NCI-H2171 (cell line): Measurements from ENCODE around the gene SNW1.
"Not testable (repeated sequence)": the region's sequence is repeated elsewhere in the genome, so short reads cannot be mapped to it uniquely, and the experiment has no call there.

Source experiments
- DNase-seq: peaks from one replicate; lab custom pipeline; 2025; lab: John Stamatoyannopoulos, UW

SNW1 gene

DNA sequence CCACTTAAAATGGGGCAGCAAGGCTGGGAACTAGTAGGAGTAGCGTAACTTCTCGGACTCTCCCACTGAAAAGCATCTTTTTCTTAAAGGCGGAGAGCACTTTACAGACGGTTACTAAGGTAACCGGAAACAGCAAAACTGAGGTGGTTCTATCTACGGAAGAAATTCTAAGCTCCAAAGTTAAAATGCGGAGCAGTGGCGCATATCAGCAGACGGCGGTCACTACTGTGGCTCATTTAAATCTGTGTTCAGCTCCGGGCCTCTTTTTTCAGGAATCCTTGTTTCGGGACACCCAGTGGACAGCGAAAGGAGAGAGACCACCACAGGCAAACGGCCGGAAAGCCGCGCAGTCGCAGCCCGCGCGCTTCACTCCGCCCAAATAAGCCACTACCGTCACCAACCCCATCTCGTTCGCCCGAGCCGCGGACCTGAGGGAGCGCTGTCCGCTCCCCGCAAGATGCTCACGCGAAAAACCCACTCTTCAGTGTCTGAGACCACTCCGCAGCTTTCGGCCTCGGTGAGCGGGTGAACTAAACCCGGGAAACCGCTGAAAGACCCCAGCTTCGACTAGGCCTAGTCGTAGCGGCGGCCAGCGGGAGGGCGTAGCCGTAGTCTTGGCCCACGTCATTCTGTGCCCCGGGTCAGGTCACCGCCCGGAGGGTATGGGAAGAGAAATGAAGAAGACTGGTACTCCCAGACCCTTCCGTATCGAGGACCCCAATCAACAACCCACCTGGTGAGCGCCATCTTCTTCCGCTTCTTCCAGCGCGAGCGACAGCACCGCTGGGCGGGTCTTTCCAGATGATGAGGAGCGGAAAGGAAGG is at the start of gene SNW1:
Gene SNW1, minus strand, starts transcription at position 776 of the 824 bp plus-strand sequence. Its CDS starts 29 bp downstream, at position 747.
- DNase-seq, result peak; percentile 95

DNA sequence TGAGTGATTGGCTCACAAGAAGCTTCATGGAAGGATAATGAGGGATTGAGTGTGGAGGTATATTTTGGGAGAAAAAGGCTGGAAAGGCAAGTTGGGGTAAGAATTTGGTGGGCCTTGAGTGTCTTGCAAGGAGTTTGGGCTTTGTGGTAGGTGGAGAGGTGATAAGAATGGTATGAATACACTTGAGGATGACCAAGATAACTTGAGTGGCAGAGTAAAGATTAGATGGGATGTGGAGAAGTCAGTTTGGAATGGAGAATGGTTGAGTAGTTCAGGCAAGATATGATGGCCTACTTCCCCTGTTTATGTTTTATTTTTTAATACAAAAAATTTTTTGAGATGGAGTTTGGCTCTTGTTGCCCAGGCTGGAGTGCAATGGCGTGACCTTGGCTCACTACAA is 48.1 kb upstream of the SNW1 start:
- DNase-seq, result no peak

DNA sequence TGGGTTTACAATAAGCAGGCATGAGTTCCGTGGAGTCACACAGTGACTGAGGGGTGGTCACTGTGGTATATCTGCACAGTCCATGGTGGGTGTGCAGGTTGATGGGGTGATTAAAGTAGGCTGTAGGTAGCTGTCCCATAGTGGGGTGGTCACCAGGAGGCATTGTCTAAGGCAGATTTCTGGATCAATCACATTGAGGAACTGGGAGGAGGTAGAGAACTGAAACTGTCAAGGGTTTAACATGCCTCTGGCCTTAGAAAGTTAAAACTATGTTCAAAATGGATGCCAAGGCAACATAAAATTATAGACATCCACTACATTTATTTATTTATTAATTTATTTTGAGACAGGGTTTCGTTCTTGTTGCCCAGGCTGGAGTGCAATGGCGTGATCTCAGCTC is 47.3 kb upstream of the SNW1 start:
- DNase-seq, result no peak

DNA sequence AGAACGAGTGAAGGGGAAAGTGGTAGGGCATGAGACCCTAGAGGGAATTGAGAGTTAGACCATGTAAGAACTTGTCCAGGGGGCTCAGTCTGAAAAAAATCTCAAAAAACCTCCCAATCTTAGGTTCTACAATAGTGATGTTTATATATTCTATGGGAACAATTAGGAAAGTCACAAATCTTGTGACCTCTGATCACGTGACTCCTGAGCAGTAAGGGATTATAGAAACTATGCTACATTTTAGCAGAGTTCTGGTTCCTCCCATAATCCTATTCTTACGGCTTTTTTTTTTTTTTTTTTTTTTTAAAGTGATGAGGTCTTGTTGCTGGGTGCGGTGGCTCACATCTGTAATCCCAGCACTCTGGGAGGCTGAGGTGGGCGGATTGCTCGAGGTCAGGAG is 44.8 kb upstream of the SNW1 start:
- no peak for DNase-seq

DNA sequence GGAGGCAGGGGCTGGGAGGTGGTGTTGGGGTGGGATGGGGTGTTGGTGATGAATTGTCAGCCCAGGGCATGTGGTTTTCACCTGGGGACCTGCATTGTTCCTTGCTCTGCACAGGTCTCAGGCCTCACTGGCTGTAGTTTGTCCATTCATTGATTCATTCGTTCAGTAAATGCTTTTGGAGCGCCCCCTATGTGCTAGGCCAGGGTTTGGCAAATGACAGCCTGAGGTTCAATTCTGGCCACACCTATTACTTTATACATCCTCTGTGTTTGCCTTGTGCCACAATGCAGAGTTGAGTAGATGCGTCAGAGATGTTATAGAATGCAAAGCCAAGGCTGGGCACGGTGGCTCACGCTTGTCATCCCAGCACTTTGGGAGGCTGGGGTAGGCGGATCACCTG is 43.6 kb upstream of the SNW1 start:
- DNase-seq, result no peak

DNA sequence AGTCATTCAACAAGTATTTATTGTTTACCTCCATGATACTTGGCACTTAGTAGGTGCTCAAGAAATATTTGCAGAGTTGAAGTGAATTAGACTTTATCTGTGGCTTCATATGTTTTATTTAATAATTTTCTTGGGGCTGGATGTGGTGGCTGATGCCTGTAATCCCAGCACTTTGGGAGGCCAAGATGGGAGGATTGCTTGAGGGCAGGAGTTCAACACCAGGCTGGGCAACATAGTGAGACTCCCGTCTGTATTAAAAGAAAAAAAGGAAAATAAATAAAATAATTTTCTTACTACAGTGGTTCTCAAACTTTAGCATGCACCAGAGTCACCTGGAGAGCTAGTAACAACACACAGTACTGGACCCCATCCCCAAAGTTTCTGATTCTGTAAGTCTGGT is 39.9 kb upstream of the SNW1 start:
- no peak for DNase-seq

DNA sequence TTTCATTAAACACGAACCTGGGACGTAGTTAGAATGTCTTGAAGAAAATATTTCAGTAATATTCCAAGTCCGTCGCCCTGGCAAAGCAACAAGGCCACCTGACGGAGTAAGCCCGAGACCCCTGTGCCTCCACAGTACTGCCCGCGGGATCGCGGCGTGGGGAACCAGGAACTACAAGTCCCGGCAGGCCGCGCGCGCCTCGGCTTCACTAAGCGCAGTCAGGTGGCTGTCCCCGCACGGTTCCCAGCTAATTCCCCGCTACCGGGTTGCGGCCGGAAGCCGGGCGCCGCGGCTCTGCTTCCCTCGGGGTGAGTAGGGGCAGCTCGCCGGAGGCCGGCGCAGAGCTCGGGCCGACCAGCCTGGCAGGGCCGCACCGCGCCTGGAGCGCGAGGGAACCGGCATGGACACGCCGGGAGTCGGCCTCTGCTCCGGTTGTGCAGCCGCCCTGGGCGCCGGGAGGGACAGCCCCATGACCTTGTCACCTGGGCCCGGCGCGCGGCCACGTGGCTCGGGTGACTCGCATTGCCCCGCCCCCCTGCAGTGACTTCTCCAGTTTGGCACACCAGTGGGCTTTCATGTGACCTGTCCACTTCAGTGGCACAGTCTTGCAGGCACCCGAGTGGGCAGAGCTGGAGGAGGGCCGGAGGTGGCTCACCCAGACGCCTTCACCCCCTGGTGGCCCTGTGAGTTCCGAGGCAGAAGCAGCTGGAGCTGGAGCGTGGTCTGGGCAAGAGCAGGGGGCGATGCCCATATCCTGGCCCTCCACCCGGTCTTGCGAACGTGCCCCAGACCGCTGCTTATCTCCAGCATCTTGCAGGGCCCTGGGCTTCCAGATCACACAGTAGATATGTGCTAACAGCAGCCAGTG is 39.1 kb upstream of the SNW1 start, which contains the start of gene ADCK1:
Gene ADCK1, plus strand, starts transcription at position 247 of the 868 bp plus-strand sequence. CDS start 18,870 bp downstream, outside the sequence.
- peak; percentile 92 for DNase-seq

DNA sequence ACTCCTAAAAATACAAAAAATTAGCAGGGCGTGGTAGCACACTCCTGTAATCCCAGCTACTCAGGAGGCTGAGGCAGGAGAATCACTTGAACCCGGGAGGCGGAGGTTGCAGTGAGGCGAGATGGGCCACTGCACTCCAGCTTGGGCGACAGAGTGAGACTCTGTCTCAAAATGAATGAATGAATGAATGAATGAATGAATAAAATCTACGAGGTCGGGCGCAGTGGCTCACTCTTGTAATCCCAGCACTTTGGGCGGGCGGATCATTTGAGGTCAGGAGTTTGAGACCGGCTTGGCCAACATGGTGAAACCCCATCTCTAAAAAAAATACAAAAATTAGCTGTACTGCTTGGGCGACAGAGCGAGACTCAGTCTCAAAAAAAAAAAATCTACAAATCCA is 38.5 kb upstream of the SNW1 start:
- DNase-seq, result not testable (repeated sequence)

DNA sequence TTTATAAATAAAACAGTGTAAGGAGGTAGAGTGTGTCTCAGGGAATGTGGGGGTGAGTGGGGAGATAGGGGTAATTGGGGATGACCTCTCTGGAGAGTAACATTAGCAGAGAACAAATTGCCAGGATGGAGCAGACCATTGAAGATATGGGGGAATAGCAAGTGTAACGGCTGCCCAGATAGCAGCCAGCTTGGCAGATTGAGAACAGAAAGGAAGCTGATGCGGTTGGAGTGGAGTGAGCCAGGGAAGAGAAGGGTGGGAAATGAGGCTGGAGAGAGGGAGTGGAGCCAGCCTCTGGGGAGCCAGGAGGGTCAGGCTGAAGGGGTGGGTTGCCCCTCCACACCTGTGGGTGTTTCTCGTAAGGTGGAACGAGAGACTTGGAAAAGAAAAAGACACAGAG is 33.4 kb upstream of the SNW1 start:
- no peak for DNase-seq

DNA sequence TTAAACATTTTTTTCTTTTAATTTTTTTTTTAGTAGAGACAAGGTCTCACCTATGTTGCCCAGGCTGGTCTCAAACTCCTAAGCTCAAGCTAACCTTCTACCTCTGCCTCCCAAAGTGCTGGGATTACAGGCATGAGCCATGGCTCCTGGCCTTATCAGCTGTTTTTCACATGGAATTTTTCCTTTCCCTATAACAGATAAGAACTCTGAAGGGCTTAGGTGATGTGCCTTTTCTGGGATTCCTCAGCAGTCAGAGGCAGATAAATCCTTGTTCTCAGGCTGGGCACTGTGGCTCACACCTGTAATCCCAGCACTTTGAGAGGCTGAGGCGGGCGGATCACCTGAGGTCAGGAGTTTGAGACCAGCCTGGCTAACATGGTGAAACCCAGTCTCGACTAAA is 32.3 kb upstream of the SNW1 start:
- not testable (repeated sequence) for DNase-seq

DNA sequence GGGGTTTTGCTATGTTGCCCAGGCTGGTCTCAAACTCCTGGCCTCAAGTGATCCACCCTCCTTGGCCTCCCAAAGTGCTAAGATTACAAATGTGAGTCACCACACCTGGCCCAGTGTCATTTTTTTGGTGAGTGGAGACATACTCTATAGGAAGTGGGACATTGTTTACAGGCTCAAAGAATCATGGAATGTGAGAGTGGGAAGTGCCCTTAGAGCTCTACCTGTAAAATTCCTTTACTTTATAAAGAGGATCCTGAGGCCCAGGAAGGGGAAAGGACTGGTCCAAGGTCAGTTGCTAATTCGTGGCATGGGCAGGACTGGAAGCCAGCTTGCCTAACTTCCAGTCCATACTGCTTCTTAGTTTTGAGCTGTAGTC is 30.3 kb upstream of the SNW1 start:
- DNase-seq, result no peak

DNA sequence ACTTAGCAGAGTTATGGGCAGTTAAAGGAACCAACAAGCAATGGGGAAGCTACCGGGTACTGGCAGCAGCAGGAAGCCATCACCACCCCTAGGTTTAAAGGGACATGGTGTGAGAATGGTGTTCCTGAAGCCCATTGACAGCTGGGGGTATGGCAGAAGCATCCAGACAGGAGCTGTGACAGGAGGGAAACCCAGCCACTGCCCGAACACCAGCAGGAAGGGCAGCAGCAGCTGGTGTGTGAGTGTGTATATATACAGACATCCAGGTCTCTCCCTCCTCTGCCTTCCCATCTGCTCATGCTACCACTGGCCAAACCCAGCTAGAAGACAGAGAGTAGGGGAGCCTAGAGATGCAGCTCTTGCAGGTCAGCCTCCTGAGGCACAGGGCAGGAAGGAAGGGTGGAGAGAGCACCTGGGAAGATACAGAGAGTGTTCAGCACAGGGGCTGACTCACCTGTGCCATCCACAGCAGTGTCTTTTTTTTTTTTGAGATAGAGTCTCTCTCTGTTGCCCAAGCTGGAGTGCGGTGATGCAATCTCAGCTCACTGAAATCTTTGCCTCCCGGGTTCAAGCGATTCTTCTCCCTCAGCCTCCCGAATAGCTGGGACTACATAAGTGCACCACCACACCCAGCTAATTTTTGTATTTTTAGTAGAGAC is 29.7 kb upstream of the SNW1 start:
- peak; percentile 72 for DNase-seq

DNA sequence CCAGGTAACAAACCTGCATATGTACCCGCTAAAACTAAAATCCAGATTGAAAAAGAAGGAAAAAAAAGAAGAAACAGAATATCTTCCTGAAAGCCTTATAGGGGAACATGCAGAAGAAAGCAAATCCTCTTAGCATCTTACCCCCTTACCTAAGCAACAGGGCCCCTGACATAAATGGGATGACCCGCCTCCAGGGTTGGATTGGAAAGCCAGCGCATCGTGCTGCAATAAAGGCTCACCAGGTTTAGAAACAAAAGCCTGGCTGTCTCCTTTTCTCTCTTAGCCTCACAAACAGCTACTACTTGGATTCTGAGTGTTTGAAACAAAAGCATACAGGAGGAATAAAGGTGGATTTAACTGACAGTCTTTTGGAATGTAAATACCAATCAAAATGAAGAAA is 25.2 kb upstream of the SNW1 start:
- DNase-seq, result no peak

DNA sequence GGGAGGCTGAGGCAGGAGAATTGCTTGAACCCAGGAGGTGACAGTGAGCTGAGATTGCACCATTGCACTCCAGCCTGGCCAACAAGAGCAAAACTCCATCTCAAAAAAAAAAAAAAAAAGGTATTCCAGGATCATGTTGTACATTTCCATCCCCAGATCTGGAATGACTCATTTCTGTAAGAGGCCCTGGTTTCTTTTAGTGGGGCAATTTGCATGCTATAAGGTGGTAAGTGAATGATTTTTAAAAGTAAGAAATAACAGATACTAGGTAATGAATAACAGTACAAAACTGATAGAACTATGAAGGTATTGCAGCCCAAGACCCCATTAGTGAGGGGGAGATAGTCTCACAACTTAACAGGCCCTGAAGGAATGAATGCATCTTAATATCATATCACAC is 21.2 kb upstream of the SNW1 start:
- no peak for DNase-seq

DNA sequence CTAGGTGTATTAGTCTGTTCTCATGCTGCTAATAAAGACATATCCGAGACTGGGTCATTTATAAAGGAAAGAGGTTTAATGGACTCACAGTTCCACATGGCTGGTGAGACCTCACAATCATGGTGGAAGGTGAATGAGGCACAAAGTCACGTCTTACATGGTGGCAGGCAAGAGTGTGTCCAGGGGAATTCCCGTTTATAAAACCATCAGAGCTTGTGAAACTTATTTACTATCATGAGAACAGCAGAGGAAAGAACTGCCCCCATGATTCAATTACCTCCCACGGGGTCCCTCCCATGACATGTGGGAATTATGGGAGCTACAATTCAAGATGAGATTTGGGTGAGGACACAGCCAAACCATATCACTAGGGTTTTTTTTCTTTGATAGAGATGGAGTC is 13.0 kb upstream of the SNW1 start:
- not testable (repeated sequence) for DNase-seq

DNA sequence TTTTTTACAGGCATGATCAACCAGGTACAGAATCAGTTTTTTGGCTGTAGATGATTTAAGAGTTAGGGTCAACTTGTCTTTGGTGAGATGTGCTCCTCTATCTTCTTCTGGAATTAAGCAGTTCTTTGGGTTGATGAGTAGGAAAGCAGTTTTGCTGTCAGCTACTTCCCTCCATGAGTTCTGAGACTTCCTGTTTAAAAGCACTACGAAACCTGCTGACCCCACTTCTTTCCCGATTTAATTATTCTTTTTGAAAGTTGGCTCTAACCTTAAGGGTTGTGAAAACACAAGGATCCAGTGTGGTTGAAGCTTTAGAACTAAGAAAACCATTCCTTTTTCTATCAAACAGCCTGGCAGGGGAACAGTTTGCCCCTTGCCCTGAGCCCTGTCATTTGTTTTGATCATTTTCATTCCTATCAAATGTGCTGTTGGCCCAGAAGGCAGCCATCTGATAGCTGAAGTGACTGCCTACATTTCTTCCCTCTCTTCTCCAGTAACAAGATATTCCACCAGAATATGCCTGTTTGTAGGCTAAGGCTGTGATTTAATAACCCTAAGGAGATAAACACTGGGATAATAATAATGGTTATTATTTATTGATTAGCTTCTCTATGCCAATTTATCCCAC is 7.6 kb upstream of the SNW1 start:
- not testable (repeated sequence) for DNase-seq

DNA sequence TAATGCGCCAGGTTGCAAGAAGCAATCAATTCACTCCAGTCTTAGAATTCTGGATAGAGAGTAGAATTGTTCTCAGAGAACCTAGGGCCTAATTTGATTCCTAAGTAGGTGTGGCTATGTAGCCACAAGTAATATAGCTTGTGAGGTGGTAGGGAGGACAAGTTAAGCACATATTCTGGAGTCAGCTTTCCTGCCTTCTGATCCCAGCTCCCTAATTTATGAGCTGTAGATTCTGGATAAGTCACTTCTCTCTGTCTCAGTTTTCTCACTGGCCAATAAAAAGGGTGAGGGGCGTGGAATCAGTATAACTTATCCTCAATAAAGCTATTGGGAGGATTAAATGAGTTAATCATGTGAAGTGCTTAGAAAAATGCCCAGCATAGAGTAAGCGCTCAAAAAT is 3.0 kb upstream of the SNW1 start:
- no peak for DNase-seq

DNA sequence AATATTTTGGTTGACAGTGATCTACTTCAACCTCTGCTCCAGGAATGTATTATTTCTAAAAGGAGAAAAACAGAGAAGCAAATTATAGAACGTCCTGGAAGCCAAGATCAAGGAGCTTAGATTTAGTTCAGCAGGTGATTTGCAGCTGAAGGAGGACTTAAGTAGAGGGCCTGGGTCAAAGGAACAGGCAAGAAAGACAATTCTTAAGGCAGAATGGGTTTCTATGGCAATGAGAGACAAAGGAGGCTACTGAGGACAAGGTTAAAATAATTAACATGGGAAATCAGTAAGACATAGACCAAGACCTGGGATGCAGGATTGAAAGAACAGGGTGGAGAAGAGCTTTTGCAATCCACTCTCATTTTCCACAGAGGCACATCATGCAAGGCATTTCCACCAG is 2.4 kb upstream of the SNW1 start:
- DNase-seq, result no peak

DNA sequence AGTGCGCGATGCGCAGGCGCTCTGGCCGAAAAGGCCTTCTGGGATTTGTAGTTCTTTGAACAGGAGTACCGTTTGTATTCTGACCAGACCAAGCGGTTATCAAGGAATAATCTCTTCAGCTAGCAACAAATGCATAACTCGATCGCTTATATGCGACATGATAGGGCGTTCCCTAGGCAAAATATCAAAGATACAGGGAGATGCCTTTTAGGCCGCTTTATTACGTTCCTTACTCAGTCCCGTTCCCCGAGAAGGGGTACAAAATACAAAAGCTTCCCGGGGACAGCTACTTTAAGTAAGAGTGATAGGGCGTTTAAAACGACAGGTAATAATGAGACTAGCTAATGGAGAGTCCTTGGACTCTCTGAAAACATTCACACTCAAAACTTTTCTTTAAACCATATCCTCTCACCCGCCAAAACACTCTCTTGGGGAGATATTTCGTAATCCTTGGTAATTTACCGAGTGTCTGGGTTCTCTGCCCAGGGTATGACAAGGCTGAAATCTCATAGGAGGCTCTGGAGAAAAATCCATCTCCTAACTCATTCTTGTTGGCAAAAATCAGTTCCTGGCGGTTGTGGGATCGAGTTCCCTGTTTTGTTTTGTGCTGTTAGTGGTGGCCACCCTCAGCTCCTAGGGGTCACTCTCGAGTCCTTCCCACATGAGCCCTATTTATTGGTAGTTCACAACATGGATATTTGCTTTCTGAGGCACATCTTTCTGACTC is 412 bp upstream of the SNW1 start:
- DNase-seq, result peak; percentile 15

DNA sequence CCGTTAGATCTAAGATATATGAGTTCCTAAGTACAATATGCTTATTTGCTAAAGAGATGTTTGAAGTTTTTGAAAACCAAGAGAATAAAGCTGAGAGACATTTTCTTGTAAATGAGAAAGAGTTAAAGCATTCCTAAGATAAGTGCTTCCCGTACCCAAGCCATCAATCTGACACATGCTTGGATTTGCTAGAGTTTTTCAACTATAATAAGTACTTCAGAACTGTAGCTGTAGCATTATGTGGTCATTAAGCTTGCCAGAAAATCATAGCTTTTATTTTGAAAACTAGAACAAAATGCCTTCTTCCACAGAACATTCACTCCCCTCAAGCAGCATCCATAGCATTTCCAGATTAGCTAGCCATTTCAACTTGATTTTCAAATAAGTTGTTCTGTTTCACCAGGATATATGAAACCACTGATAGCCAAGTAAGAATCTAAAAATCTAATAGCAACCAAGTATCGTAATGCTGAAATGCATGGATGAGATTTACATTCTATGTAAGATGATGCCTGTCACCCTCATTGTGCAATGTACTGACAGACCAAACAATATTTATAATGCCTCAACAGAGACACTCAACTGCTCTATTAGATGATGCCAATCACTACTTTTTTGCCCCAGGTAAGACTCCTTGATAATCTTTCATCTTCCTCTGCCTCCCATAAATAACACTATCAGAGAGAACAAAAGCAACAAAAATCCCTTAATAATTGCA is 8.0 kb downstream of the SNW1 start:
- no peak for DNase-seq

DNA sequence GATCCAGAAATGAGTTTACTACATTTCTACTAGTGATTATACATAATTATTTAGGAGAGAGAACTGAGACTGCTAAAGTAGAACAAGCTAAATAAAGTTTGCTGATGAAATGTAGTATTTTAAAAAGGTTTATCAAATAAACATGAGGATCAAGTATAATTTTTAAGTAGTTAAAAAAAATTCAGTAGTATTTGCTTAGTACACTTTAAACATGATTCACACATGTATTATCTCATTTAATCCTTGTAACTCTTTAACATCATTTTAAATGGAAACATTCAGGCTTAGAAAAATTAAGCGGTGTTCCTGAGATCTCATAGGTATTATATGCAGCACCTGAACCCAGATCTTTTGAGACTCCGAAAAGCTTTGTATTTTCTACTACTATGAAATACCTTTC is 8.7 kb downstream of the SNW1 start:
- DNase-seq, result no peak
